B cell (primary cell): ENCODE results near the gene ZNF362. TPM values are rescaled to one million over a fixed set of nuclear protein-coding genes. Genes with fewer than 3 reads are reported as not detected.

Source experiments
- ATAC-seq: fragments of 200-7000 bp; cut with Tn5 transposase; one replicate; pipeline ENCODE4 v1.10.0; 2021; ENCODE audit warnings: low read depth, mild to moderate bottlenecking, moderate number of reproducible peaks, moderate library complexity
- CTCF ChIA-PET: fragments of 350-600 bp; sonication (Branson Sonifier 250); formaldehyde crosslinking; loops from one replicate; lab custom pipeline; 2021; ENCODE audit warnings: antibody characterized with exemption, inconsistent platforms; lab: Charles Lee
- POLR2A ChIA-PET: fragments of 350-600 bp; sonication (Branson Sonifier 250); formaldehyde crosslinking; loops from one replicate; lab custom pipeline; 2021; ENCODE audit warnings: antibody characterized with exemption; lab: Charles Lee
- DNase-seq: peaks from one replicate; pipeline ENCODE4 v3.0.0; 2013
- H2AFZ ChIP-seq: 2 replicates; pipeline ENCODE4 v1.6.1; 2012; ENCODE audit warnings: mild to moderate bottlenecking, low read depth, low read length; ENCODE audit not compliant: insufficient read depth, poor library complexity, severe bottlenecking
- H3K27ac ChIP-seq, 2 donors: 1 replicate in 1 of 2; 2 replicates in 1 of 2; pipeline ENCODE4 v1.5.1; 2012 to 2013; ENCODE audit warnings: low read length in 2 of 2, mild to moderate bottlenecking in 2 of 2, moderate library complexity in 1 of 2
- H3K27me3 ChIP-seq, 4 experiments: fragments of 200-600 bp in 1 of 4; sonication (generic) in 1 of 4; replicated peaks in 1 of 4; 1 replicate in 2 of 4; 2 replicates in 2 of 4; pipeline versions ENCODE4 v1.6.1 to v1.7.0; 2013 to 2016; ENCODE audit warnings: low read length in 3 of 4, mild to moderate bottlenecking in 2 of 4, mixed read lengths in 1 of 4, moderate library complexity in 1 of 4; ENCODE audit not compliant: insufficient read depth in 4 of 4, control insufficient read depth in 3 of 4; ENCODE audit errors: control extremely low read depth in 1 of 4
- H3K36me3 ChIP-seq, 2 experiments: replicated peaks in 1 of 2; 1 replicate in 1 of 2; 2 replicates in 1 of 2; pipeline versions ENCODE4 v1.6.1 to v1.7.1; 2013; ENCODE audit warnings: low read length in 1 of 2; ENCODE audit not compliant: insufficient read depth in 2 of 2, control insufficient read depth in 1 of 2; ENCODE audit errors: control extremely low read depth in 1 of 2, extremely low read depth in 1 of 2
- H3K4me1 ChIP-seq, 2 donors: fragments of 200-600 bp in 1 of 2; sonication (generic) in 1 of 2; 1 replicate in 1 of 2; 2 replicates in 1 of 2; pipeline versions ENCODE4 v1.5.1 to v1.6.1; 2013 to 2017; ENCODE audit warnings: low read length in 2 of 2; ENCODE audit not compliant: control insufficient read depth in 2 of 2, insufficient read depth in 2 of 2
- H3K4me2 ChIP-seq: replicated peaks from 2 replicates; pipeline ENCODE3; 2012; ENCODE audit warnings: mild to moderate bottlenecking, low read depth, low read length; ENCODE audit not compliant: poor library complexity, severe bottlenecking
- H3K4me3 ChIP-seq, 5 experiments: fragments of 200-600 bp in 1 of 5; sonication (generic) in 1 of 5; 1 replicate in 3 of 5; 2 replicates in 2 of 5; pipeline versions ENCODE4 v1.5.1 to v1.7.0; 2011 to 2016; ENCODE audit warnings: low read length in 4 of 5, mild to moderate bottlenecking in 4 of 5, low read depth in 2 of 5, control low read depth in 1 of 5, moderate library complexity in 1 of 5; ENCODE audit not compliant: insufficient read depth in 1 of 5; ENCODE audit errors: control extremely low read depth in 1 of 5, extremely low read depth in 1 of 5
- H3K79me2 ChIP-seq: fragments of 200-600 bp; sonication (generic); one replicate; pipeline ENCODE4 v1.6.0; 2016; ENCODE audit warnings: low read length; ENCODE audit not compliant: control insufficient read depth, insufficient read depth
- H3K9ac ChIP-seq: fragments of 200-600 bp; sonication (generic); 2 replicates; pipeline ENCODE4 v1.6.1; 2017; ENCODE audit warnings: mild to moderate bottlenecking, low read length, moderate library complexity
- H3K9me3 ChIP-seq, 3 donors: one replicate each; pipeline versions ENCODE4 v1.6.1 to v1.7.1; 2013; ENCODE audit warnings: low read length in 2 of 3; ENCODE audit not compliant: control insufficient read depth in 2 of 3, insufficient read depth in 1 of 3; ENCODE audit errors: control extremely low read depth in 1 of 3
- H4K20me1 ChIP-seq: 2 replicates; pipeline ENCODE4 v1.6.0; 2012; ENCODE audit warnings: mild to moderate bottlenecking, low read length; ENCODE audit not compliant: insufficient read depth, control insufficient read depth, poor library complexity, severe bottlenecking
- H3K27ac Mint-ChIP-seq: one replicate; pipeline ENCODE4 v1.8.0; 2021; ENCODE audit warnings: mixed read lengths
- H3K27me3 Mint-ChIP-seq: one replicate; pipeline ENCODE4 v1.8.0; 2021; ENCODE audit warnings: mixed read lengths
- H3K4me1 Mint-ChIP-seq: one replicate; pipeline ENCODE4 v1.8.0; 2021; ENCODE audit warnings: mixed read lengths
- H3K4me3 Mint-ChIP-seq: one replicate; pipeline ENCODE4 v1.8.0; 2021; ENCODE audit warnings: mixed read lengths
- H3K9me3 Mint-ChIP-seq: one replicate; pipeline ENCODE4 v1.8.0; 2022; ENCODE audit warnings: mixed read lengths; ENCODE audit not compliant: insufficient read depth
- EZH2 ChIP-seq: IDR thresholded peaks from 2 replicates; pipeline ENCODE4 v1.6.1; 2012; ENCODE audit warnings: borderline replicate concordance, low read depth, mild to moderate bottlenecking, moderate library complexity, low read length; ENCODE audit not compliant: insufficient read depth, poor library complexity, severe bottlenecking
- WGBS: methylation state at CpG from one replicate; pipeline ENCODE4 v1.1.5; 2013; ENCODE audit warnings: missing lambda C conversion rate; ENCODE audit not compliant: insufficient coverage; 5-methylcytosine and 5-hydroxymethylcytosine counted together
- intact Hi-C: fragments of 100-400 bp; cut with micrococcal nuclease; formaldehyde crosslinking; loops from one replicate; pipeline ENCODE4 v1.10.0; 2022
- polyA plus RNA-seq: library from polyadenylated mRNA; depleted of rRNA; stranded (reverse); fragments of >200 nt; gene quantifications from 2 replicates; pipeline ENCODE4 v1.2.3, GENCODE V29; 2012
- total RNA-seq, 2 donors: library from RNA; stranded (reverse); fragments of 120-200 nt in 1 of 2; gene quantifications; 1 replicate in 1 of 2; 2 replicates in 1 of 2; pipeline versions ENCODE4 v1.2.3 to v1.2.4, GENCODE V29; 2013 to 2022
- TF ChIP-seq, protein P1 (sequence below): fragments of 200-600 bp; IDR thresholded peaks from one replicate; pipeline ENCODE4 v1.8.0; 2022; ENCODE audit warnings: antibody characterized with exemption, mild to moderate bottlenecking

The ZNF362 gene
- total and polyA plus RNA-seq, 2 donors (not counting 1 experiment from before 2014, with no cell fraction given), result 14.0 to 20.4 TPM

- Histone ChIP-seq H3K27ac (no peak overlapping the region), H3K27me3 (no peaks in the 10 kb centered on the region), H3K4me2 (no peak overlapping the region), H3K4me1 (no peaks in the 10 kb centered on the region), H3K9me3 (no peaks in the 10 kb centered on the region), H2AFZ (no peak overlapping the region), H3K9ac (no peak overlapping the region), H3K4me3 (no peak overlapping the region), H4K20me1 (no peaks in the 10 kb centered on the region), H3K36me3 (no peaks in the 10 kb centered on the region), H3K79me2 (no peaks in the 10 kb centered on the region)
- intact Hi-C loops, result no loop called here
- peaks cover 6% of the 10 kb centered on the region for H3K27me3 Mint-ChIP-seq
- ATAC-seq, result no peak
- TF ChIP-seq EZH2, result no peak
- TF ChIP-seq, protein P1, sequence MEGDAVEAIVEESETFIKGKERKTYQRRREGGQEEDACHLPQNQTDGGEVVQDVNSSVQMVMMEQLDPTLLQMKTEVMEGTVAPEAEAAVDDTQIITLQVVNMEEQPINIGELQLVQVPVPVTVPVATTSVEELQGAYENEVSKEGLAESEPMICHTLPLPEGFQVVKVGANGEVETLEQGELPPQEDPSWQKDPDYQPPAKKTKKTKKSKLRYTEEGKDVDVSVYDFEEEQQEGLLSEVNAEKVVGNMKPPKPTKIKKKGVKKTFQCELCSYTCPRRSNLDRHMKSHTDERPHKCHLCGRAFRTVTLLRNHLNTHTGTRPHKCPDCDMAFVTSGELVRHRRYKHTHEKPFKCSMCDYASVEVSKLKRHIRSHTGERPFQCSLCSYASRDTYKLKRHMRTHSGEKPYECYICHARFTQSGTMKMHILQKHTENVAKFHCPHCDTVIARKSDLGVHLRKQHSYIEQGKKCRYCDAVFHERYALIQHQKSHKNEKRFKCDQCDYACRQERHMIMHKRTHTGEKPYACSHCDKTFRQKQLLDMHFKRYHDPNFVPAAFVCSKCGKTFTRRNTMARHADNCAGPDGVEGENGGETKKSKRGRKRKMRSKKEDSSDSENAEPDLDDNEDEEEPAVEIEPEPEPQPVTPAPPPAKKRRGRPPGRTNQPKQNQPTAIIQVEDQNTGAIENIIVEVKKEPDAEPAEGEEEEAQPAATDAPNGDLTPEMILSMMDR, result no peak
- H3K27ac Mint-ChIP-seq, result no peak overlapping the region
- no peak for DNase-seq
- H3K4me1 Mint-ChIP-seq, result no peaks in the 10 kb centered on the region
- WGBS, result 86% methylated on average over 2 of the region's 2 CpGs
- H3K4me3 Mint-ChIP-seq, result no peak overlapping the region
- CTCF ChIA-PET, result no interaction called here
- H3K9me3 Mint-ChIP-seq, result no peaks in the 10 kb centered on the region
- POLR2A ChIA-PET, result no interaction called here
Measured at GRCh38 chr1:33316601-33317000, 60.3 kb downstream of the ZNF362 start.

GRCh38 chr1:33317354-33317753 is 61.1 kb downstream of the ZNF362 start:
- no peak for DNase-seq
- intact Hi-C loops, result no loop called here
- no peak overlapping the region for H3K27ac Mint-ChIP-seq
- H3K4me1 Mint-ChIP-seq, result no peaks in the 10 kb centered on the region
- ChIA-PET POLR2A (no interaction called here), CTCF (no interaction called here)
- no peak for ATAC-seq
- H4K20me1 ChIP-seq, result no peaks in the 10 kb centered on the region
- H3K9ac ChIP-seq, result no peak overlapping the region
- H3K79me2 ChIP-seq, result no peaks in the 10 kb centered on the region
- no peak overlapping the region for H3K4me3 ChIP-seq
- no peaks in the 10 kb centered on the region for H3K9me3 Mint-ChIP-seq
- H3K27me3 ChIP-seq, result no peaks in the 10 kb centered on the region
- no peak overlapping the region for H3K4me2 ChIP-seq
- no peaks in the 10 kb centered on the region for H3K9me3 ChIP-seq
- no peaks in the 10 kb centered on the region for H3K36me3 ChIP-seq
- 17% methylated on average over 1 of the region's 1 CpG for WGBS
- no peak overlapping the region for H3K4me3 Mint-ChIP-seq
- no peak overlapping the region for H3K27ac ChIP-seq
- peaks cover 3% of the 10 kb centered on the region for H3K27me3 Mint-ChIP-seq
- no peak overlapping the region for H2AFZ ChIP-seq
- no peaks in the 10 kb centered on the region for H3K4me1 ChIP-seq
- TF ChIP-seq, protein P1, result no peak
- no peak for TF ChIP-seq EZH2
